HS-27A (cell line): ENCODE data around the gene ZNF638.
"Not testable (repeated sequence)": the region's sequence is repeated elsewhere in the genome, so short reads cannot be mapped to it uniquely, and the experiment has no call there.

Experiments
- DNase-seq: peaks from one replicate; pipeline ENCODE4 v3.0.0-alpha.2; 2012; ENCODE audit warnings: low read depth, missing footprints

The ZNF638 gene

GRCh38 chr2:71331581-71332434 is at the start of gene ZNF638:
Gene ZNF638 (plus strand): TSS chr2:71331782. CDS start chr2:71348955, 17,173 bp downstream.
- DNase-seq, result peak; percentile 56

- DNase-seq, result no peak
These were observed 49.6 kb upstream of the ZNF638 start for GRCh38 chr2:71281950-71282349.

- no peak for DNase-seq
These were observed 49.1 kb upstream of the ZNF638 start for GRCh38 chr2:71282493-71282892.

DNA sequence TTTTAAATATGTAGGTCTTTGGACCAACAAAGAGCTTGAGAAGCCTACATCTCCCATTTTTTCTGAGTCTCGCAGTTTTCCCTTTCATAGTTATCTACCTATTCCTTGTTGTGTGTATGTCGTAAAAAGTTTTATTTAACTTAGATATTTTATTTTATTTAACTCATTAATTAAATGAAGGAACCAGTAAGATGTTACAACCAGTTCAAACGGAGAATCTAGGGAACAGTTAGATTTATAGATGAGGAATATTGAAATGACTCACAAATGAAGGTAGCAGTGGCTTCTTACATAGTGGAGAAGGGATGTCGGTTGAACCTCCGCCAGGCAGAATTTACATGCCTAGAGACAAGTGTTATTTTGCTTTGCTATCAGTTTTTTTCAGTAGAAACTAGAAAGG is 48.5 kb upstream of the ZNF638 start:
- no peak for DNase-seq

- DNase-seq, result no peak
These were observed 45.9 kb upstream of the ZNF638 start for GRCh38 chr2:71285706-71286105.

GRCh38 chr2:71291398-71291797 is 40.2 kb upstream of the ZNF638 start:
- DNase-seq, result no peak

- no peak for DNase-seq
These were observed 39.4 kb upstream of the ZNF638 start for GRCh38 chr2:71292159-71292558.

GRCh38 chr2:71298914-71299313 is 32.7 kb upstream of the ZNF638 start:
- no peak for DNase-seq

DNA sequence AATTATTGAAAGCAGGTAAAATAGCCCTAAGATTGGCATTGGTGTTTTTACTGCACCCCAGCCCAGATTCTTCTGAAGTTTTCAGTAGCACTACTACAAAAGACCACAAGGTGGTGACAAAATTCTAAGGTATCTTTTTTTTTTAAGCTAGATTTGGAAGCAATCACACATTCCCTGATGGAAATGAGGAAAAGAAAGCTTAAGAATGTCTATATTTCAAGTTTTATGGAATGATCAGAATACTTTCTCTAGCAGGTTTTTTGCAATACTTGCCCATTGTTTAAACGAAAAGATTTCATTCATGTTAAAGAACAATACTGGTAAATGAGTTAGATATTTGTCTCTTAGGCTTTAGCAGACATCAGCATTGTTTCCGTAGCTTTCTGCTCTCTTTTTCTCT is 32.1 kb upstream of the ZNF638 start:
- DNase-seq, result no peak

DNA sequence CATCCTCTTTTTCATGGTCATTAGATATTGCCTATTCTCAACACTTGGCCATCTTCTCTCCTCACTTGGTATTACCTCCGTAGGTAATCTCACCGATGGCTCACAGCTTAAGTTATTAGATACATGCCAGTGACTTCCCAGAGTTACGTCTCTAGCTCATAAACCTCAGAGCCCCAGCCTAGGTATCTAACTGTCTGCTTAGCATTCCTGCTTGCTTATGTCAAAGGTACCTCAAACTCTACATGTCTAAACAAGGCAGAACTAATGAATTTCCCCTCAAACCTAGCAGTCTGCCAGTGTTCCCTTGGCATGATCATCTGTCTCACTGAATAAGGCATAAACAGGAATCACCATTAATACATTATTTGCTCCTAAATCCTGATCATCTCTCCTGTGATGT is 27.7 kb upstream of the ZNF638 start:
- no peak for DNase-seq

DNA sequence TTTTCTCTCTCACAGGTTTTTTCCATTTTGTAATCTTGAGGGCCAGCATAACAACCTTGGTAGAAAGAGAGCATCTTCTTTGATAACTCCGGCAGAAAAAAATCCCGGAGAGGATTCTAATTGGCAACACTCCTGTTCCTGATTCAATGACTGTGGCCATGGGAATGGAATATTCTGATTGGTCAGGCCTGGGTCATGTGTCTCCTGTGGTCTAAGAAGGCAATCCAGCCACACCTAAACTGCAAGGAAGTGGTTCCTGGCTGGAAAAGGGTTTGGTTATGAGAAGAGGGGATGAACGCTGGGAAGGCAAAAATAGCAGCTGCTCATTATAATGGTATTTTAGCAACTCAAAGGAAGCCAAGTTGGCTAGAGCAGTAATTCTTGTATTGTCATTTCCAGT is 24.8 kb upstream of the ZNF638 start:
- DNase-seq, result peak; percentile 30

DNA sequence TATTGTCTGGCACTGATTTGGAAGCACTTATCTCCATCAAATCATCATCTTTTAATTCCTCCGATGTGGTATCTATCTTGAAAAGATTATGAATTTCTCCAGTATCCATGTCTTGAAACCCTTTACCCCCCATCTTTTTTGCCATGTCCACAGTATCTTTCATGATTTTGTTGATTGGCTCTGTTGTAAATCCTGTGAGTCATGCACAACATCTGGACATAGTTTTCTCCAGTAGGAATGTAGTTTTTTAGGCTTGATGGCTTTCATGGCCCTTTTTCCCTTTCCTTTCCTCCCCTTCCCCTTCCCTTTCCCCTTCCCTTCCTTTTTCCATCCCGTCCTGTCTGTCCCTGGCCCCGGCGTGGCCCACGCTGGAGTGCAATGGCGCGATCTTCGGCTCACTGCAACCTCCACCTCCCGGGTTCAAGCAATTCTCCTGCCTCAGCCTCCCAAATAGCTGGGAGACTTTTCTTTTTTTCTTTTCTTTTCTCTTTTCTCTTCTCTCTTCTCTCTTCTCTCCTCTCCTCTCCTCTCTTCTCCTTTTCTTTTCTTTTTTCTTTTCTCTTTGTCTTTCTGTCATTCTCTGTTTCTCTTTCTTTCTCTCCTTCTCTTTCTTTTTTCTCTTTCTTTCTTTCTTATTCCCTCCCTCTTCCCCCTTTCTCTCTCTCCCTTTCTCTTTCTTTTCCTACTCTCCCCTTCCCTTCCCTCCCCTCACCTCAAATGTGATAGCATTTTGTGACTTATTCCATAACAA is 18.4 kb upstream of the ZNF638 start:
- no peak for DNase-seq

DNA sequence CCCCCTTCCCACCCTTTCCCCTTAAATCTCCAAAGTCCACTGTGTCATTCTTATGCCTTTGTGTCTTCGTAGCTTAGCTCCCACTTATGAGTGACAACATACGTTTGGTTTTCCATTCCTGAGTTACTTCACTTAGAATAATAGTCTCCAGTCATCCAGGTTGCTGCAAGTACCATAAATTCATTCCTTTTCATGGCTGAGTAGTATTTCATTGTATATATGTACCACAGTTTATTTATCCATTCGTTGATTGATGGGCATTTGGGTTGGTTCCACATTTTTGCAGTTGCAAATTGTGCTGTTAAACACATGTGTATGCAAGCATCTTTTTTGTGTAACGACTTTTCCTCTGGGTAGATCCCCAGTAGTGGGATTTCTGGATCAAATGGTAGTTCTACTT is 14.5 kb upstream of the ZNF638 start:
- DNase-seq, result no peak

GRCh38 chr2:71317900-71318299 is 13.7 kb upstream of the ZNF638 start:
- not testable (repeated sequence) for DNase-seq

GRCh38 chr2:71323386-71323785 is 8.2 kb upstream of the ZNF638 start:
- DNase-seq, result no peak

- no peak for DNase-seq
These were observed 4.6 kb upstream of the ZNF638 start for GRCh38 chr2:71326968-71327367.

- DNase-seq, result no peak
These were observed 3.7 kb upstream of the ZNF638 start for GRCh38 chr2:71327916-71328315.

DNA sequence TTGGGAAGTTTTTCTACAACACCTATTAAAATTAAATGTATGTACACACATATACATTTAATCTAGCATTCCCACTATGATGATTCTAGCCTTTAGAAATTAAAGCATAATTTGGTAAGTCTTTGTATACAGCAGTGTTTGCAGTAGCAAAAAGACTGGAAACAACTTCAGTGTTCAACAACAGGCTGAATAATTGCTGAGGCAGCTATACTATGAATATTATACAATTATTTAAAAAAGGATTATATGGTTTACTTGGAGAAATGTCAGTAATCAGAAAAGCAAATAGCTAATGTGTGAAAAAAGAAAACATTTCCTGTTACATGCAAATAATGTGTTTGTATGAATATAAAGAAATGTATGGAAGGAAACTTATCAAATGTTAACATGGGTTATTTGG is 1.4 kb upstream of the ZNF638 start:
- no peak for DNase-seq

GRCh38 chr2:71330585-71331330 is 824 bp upstream of the ZNF638 start:
- DNase-seq, result no peak

GRCh38 chr2:71331331-71331580 is 326 bp upstream of the ZNF638 start:
- not testable (repeated sequence) for DNase-seq

GRCh38 chr2:71332435-71332796 is 834 bp downstream of the ZNF638 start:
- DNase-seq, result no peak

GRCh38 chr2:71333619-71334018 is 2.0 kb downstream of the ZNF638 start:
- DNase-seq, result no peak

- no peak for DNase-seq
These were observed 4.8 kb downstream of the ZNF638 start for GRCh38 chr2:71336384-71336783.
